HepG2 (cell line): ENCODE measurements around the gene DMGDH. TPM values are rescaled to one million over a fixed set of nuclear protein-coding genes. Genes with fewer than 3 reads are reported as not detected.
A peak's percentile ranks its signal among the peaks of the same experiment; 100 is the strongest.

Experiments
- BORCS8-MEF2B ChIP-seq: sonication (generic); formaldehyde crosslinking; IDR thresholded peaks from 2 replicates; pipeline ENCODE4 v1.8.0; 2022; ENCODE audit warnings: mild to moderate bottlenecking, missing genetic modification reagents
- CCDC6 ChIP-seq: sonication (generic); formaldehyde crosslinking; IDR thresholded peaks from 2 replicates; pipeline ENCODE4 v1.8.1; 2022; ENCODE audit warnings: mild to moderate bottlenecking, missing genetic modification reagents, moderate library complexity
- CREB3 ChIP-seq: sonication (generic); formaldehyde crosslinking; IDR thresholded peaks from 2 replicates; pipeline ENCODE4 v1.5.0; 2020; ENCODE audit warnings: missing genetic modification reagents
- DNMT3B ChIP-seq: conservative IDR thresholded peaks from 2 replicates; pipeline ENCODE4 v1.6.1; 2016; ENCODE audit warnings: missing biosample characterization, control low read depth
- GTF3A ChIP-seq: sonication (generic); formaldehyde crosslinking; conservative IDR thresholded peaks from 2 replicates; pipeline ENCODE4 v1.4.0; 2020; ENCODE audit warnings: mild to moderate bottlenecking, missing genetic modification reagents
- HOMEZ ChIP-seq: IDR thresholded peaks from 2 replicates; pipeline ENCODE4 v1.6.1; 2016; ENCODE audit warnings: low read depth
- MIER2 ChIP-seq: IDR thresholded peaks from 2 replicates; pipeline ENCODE4 v1.6.1; 2016; ENCODE audit warnings: missing biosample characterization, missing genetic modification reagents
- MTA3 ChIP-seq: sonication (generic); formaldehyde crosslinking; IDR thresholded peaks from 2 replicates; pipeline ENCODE4 v1.4.0; 2020; ENCODE audit warnings: missing genetic modification reagents
- PAWR ChIP-seq: sonication (generic); formaldehyde crosslinking; IDR thresholded peaks from 2 replicates; pipeline ENCODE4 v1.4.0; 2020; ENCODE audit warnings: missing genetic modification reagents, mild to moderate bottlenecking, borderline replicate concordance
- SAFB2 ChIP-seq: sonication (generic); formaldehyde crosslinking; IDR thresholded peaks from 2 replicates; pipeline ENCODE4 v1.5.1; 2020; ENCODE audit warnings: missing genetic modification reagents, low read depth, mild to moderate bottlenecking, borderline replicate concordance
- SAP130 ChIP-seq: IDR thresholded peaks from 2 replicates; pipeline ENCODE4 v1.6.1; 2016; ENCODE audit warnings: low read depth
- TOPORS ChIP-seq: sonication (generic); formaldehyde crosslinking; IDR thresholded peaks from 2 replicates; pipeline ENCODE4 v1.8.0; 2023; ENCODE audit warnings: mild to moderate bottlenecking, missing genetic modification reagents
- USF2 ChIP-seq, 2 experiments: sonication (generic) in 1 of 2; formaldehyde crosslinking in 1 of 2; IDR thresholded peaks; 2 replicates each; pipeline versions ENCODE4 v1.5.1 to v1.6.1; 2011 to 2020; ENCODE audit warnings: borderline replicate concordance in 1 of 2, low read depth in 1 of 2, low read length in 1 of 2, mild to moderate bottlenecking in 1 of 2, missing genetic modification reagents in 1 of 2, moderate library complexity in 1 of 2
- ZBTB46 ChIP-seq: sonication (generic); formaldehyde crosslinking; IDR thresholded peaks from 2 replicates; pipeline ENCODE4 v1.4.0; 2020; ENCODE audit warnings: mild to moderate bottlenecking, missing genetic modification reagents, borderline replicate concordance
- ZFAT ChIP-seq: sonication (generic); formaldehyde crosslinking; conservative IDR thresholded peaks from 2 replicates; pipeline ENCODE4 v1.8.1; 2023; ENCODE audit warnings: missing genetic modification reagents, inconsistent platforms
- ZNF230 ChIP-seq: sonication (generic); formaldehyde crosslinking; IDR thresholded peaks from 2 replicates; pipeline ENCODE4 v1.4.0; 2020; ENCODE audit warnings: mild to moderate bottlenecking, missing genetic modification reagents
- ZNF260 ChIP-seq: sonication (generic); formaldehyde crosslinking; IDR thresholded peaks from 2 replicates; pipeline ENCODE4 v1.4.0; 2020; ENCODE audit warnings: missing genetic modification reagents, low read depth, mild to moderate bottlenecking, borderline replicate concordance
- ZNF337 ChIP-seq: sonication (generic); formaldehyde crosslinking; IDR thresholded peaks from 2 replicates; pipeline ENCODE4 v1.5.1; 2020; ENCODE audit warnings: missing genetic modification reagents, low read depth, mild to moderate bottlenecking, borderline replicate concordance
- ZNF354B ChIP-seq: sonication (generic); formaldehyde crosslinking; IDR thresholded peaks from 2 replicates; pipeline ENCODE4 v1.8.0; 2022; ENCODE audit warnings: mild to moderate bottlenecking, missing genetic modification reagents
- ZNF709 ChIP-seq: sonication (generic); formaldehyde crosslinking; IDR thresholded peaks from 2 replicates; pipeline ENCODE4 v1.5.0; 2020; ENCODE audit warnings: mild to moderate bottlenecking, missing genetic modification reagents
- ZNF879 ChIP-seq: sonication (generic); formaldehyde crosslinking; IDR thresholded peaks from 2 replicates; pipeline ENCODE4 v1.8.1; 2023; ENCODE audit warnings: missing genetic modification reagents
- polyA plus RNA-seq, 8 experiments: library from polyadenylated mRNA; depleted of rRNA in 3 of 8; stranded (reverse) in 7 of 8; unstranded in 1 of 8; fragments of >200 nt; fragmentation: Illumina TruSeq in 4 of 8; extraction: Trizol in 4 of 8; gene quantifications; 2 replicates each; pipeline versions ENCODE4 v1.2.1 to v1.2.3, GENCODE V29; 2011 to 2016; ENCODE audit warnings: low read depth in 4 of 8, missing spikeins in 1 of 8, mixed read lengths in 1 of 8; ENCODE audit not compliant: insufficient read depth in 1 of 8
- total RNA-seq, 5 experiments: library from RNA; depleted of rRNA; stranded (reverse); fragments of >200 nt; fragmentation: Illumina TruSeq; extraction: Trizol; gene quantifications; 2 replicates each; pipeline ENCODE4 v1.2.3, GENCODE V29; 2016; ENCODE audit warnings: low read depth in 1 of 5

The DMGDH gene
- total and polyA plus RNA-seq, 2 of the 13 experiments (the other 11 are each of a cell fraction or from before 2014, with no cell fraction given), result 3.6 to 7.9 TPM

- TF ChIP-seq USF2 (IDR thresholded peaks at IDR 0.05; ENCODE audit: low read depth, low read length), result no peak
- no peak for TF ChIP-seq USF2 (CRISPR knock-in tag; IDR thresholded peaks at IDR 0.05; ENCODE audit: borderline replicate concordance)
- no peak for TF ChIP-seq CREB3
- no peak for TF ChIP-seq MIER2 (CRISPR knock-in tag)
- no peak for TF ChIP-seq MTA3 (CRISPR knock-in tag)
- no peak for TF ChIP-seq BORCS8-MEF2B
- TF ChIP-seq CCDC6, result no peak
- no peak for TF ChIP-seq GTF3A (CRISPR knock-in tag)
- no peak for TF ChIP-seq DNMT3B (CRISPR knock-in tag)
- peak; percentile 78 for TF ChIP-seq SAP130 (CRISPR knock-in tag)
- TF ChIP-seq ZNF709 (CRISPR knock-in tag), result peak; percentile 83; the same call in 1 of the 2 replicates
- TF ChIP-seq PAWR (CRISPR knock-in tag), result no peak
- TF ChIP-seq ZNF260 (CRISPR knock-in tag), result no peak
- no peak for TF ChIP-seq ZNF354B (CRISPR knock-in tag)
- no peak for TF ChIP-seq ZNF337 (CRISPR knock-in tag)
- TF ChIP-seq ZNF230 (CRISPR knock-in tag), result no peak
- TF ChIP-seq SAFB2 (CRISPR knock-in tag), result peak; percentile 36; the same call in 1 of the 2 replicates
- no peak for TF ChIP-seq ZBTB46 (CRISPR knock-in tag)
- no peak; the same call in 1 of the 2 replicates for TF ChIP-seq TOPORS (CRISPR knock-in tag)
- TF ChIP-seq HOMEZ, result no peak
- no peak for TF ChIP-seq ZNF879 (CRISPR knock-in tag)
- no peak for TF ChIP-seq ZFAT (CRISPR knock-in tag)
Measured at GRCh38 chr5:78984439-78985115, 84.9 kb downstream of the DMGDH start (continued).
